ENCODE measurements around the gene RAP1GAP.
A peak's percentile ranks its signal among the peaks of the same experiment; 100 is the strongest.

Gene RAP1GAP

GRCh38 chr1:21624571-21625389 lies 44.4 kb downstream of the RAP1GAP start:
- no peak for DNase-seq

- DNase-seq: no peak
These were observed 45.7 kb downstream of the RAP1GAP start for GRCh38 chr1:21623410-21623961.

- DNase-seq: peak; percentile 85
These were observed 46.5 kb downstream of the RAP1GAP start for GRCh38 chr1:21622466-21623315.

DNA sequence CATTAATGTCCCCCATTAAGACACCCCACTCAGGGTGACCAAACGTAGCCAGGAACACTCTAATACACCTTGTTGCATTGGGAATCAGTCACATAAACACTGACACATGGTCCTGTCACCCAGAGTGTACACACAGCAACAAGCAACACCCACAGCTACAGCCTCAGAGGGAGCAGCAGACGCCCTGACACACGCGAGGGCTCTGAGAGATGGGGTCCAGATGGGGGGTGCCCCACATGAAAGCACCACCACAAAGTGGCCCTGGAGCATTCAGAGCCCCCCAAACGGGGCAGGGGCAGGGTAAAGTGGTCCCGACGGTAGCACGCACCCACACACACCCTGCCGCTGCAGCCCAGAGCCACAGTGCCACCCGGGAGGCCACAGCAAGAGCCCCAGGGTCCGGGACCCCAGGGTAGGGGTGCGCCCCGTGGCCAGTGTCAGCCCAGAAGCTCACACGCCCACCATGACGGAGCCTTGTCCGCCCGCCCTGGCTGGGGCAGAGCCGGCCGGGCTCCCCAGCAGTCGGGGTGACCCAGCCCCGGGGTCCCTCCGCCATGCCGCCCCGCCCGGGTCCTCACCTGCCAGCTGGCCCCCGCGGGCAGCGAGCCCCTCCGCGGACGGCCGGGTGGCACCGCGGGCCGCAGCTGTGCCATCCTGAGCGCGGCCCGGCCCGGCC lies 47.3 kb downstream of the RAP1GAP start:
- DNase-seq: no peak

GRCh38 chr1:21621051-21621450 lies 48.1 kb downstream of the RAP1GAP start:
- DNase-seq: no peak

- no peak for DNase-seq
These were observed 48.7 kb downstream of the RAP1GAP start for GRCh38 chr1:21620496-21620895.

GRCh38 chr1:21620011-21620410 lies 49.1 kb downstream of the RAP1GAP start:
- DNase-seq: no peak

DNA sequence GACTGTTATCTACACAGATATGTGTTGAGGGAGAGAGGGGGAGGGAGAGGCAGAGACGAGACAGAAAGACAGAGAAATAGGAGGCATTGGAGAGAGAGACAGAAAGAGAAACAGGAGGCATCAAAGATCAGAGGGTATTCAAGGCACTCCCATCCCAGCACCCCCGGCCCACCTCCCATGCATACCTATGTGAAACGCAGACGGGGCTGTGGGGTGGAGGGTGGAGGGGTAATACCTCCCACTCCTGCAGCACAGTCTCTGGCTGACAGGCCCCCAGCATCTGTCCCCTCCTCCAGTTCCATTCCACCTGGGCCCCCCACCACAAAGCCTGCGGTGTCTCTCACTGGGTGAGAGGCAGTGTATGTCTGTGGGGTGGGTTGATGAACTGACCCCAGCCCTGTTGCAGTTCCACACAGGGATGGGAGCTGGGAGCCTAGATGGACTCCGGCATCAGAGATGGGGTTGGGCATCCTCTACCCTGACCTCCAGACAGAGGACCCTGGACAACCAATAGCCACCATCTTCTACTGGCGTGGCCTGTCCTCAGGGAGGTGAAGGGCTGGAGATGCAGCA lies 49.7 kb downstream of the RAP1GAP start:
- no peak for DNase-seq

DNA sequence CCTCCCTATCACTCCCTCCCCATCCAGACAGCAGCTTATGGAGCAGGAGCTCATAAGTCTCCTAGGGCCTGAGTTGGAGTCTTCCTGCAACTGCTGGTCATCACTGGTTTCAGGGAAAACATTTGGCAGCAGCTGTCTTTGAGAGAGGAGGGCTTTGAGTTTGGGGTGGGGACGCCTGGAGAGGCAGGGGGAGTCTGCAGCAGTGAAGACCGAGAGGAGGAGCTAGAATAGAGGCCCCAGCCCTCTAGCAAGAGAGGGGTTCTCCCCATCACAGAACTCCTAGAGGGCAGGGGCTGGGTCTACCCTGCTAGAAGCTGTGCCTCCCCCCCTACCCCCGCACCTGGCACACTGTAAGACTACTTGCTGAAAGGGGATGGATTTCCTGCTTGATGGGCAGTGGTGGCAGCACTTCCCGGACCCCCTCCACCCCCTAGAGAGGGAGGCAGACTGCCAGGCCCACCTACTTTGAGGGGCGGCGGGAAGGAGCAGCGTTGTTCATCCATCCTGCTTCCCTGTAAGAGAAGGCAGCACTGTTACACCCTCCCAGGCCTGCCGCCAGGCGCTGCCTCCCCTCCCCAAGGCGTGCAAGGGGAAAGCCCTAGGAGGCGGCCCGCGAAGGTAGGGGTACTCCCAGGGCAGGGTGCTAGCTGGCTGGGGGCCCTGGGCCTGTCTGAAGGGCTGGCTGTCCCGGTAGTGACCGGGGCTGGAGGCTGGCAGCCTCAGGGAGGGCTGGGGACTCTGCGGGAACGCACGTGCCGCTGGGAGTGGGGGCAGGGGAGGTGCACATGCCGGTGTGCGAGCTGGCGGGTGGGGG lies 50.4 kb downstream of the RAP1GAP start:
- DNase-seq: no peak

DNA sequence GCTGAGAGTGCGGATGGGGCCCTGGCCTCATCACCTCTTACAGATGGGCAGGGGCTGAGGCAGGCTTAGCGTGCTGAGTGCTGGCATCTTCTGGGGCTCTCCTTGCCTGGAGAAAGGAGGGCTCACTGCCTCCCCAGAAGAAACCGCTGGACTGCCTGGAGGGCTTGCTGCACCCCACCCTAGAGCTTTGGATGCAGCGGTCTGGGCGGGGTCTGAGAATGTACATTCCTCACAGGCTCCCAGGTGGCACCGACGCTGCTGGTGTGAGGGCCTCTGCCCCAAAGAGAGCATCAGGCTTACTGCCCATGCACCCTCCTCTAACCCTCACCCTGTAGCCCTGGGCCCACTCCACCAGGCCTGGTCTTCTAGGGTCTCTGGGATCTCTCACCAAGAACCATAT lies 51.1 kb downstream of the RAP1GAP start:
- no peak for DNase-seq

DNA sequence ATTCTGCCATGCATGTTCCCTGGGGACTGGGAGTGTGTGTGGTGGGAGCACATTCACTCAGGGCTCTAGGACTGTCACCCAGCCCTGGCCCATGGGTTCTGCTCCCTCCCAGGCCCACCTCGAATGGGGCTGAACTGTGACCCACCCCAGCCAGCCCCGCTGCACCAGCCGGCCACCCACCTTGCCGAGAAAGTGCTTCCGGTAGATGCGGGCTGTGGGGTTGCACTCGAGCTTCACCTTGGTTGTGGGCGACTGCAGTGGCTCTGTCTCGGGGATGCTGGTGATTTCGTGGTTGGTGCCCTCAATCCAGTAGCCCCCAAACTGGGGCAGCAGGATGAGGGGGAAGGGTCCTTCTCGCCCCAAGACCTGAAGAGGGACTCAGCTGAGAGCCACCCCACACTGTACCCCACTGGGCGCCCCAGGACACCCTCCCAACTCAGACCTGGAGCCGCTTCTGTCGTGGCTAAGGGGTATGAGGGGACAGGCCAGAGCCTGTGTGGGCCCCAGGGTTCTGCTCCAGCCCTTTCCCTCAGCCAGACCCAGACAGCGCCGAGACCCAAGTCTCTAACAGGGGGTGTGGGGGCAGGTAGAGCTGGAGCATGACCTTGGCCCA lies 51.9 kb downstream of the RAP1GAP start:
- no peak for DNase-seq

- no peak for DNase-seq
These were observed 52.8 kb downstream of the RAP1GAP start for GRCh38 chr1:21616372-21616771.

DNA sequence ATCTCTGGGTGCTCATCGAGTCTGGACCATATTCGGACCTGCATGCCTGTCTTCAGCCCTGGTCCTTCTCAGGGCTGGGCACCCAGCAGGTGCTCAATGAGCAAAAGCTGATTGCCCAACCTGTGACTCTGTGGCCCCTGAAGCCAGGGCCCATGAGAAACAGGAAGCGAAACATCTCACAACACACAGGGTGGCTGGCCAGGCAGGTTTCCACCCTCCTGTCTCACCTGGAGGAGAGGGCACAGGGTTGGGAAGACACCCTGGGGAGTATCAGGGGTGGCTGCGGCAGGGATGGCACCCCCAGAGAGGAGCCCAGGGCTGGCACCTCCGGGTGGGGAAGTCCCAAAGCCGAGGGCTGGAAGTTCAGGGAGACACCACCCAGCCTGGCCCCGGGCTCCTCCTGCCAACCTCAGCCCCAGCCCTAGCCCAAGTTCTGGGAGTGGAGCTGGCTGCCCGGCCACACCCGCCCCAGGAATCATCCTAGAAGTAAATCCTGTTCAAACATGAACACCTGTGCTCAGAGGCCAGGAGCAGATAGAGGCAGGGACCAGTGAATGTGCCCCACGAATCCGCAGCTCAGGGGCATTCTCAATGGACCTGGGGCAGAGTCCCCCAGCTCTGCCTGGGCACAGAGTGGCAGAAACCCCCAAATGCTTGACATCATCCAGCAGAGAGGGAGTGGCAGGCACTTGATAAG lies 54.6 kb downstream of the RAP1GAP start:
- DNase-seq: no peak

DNA sequence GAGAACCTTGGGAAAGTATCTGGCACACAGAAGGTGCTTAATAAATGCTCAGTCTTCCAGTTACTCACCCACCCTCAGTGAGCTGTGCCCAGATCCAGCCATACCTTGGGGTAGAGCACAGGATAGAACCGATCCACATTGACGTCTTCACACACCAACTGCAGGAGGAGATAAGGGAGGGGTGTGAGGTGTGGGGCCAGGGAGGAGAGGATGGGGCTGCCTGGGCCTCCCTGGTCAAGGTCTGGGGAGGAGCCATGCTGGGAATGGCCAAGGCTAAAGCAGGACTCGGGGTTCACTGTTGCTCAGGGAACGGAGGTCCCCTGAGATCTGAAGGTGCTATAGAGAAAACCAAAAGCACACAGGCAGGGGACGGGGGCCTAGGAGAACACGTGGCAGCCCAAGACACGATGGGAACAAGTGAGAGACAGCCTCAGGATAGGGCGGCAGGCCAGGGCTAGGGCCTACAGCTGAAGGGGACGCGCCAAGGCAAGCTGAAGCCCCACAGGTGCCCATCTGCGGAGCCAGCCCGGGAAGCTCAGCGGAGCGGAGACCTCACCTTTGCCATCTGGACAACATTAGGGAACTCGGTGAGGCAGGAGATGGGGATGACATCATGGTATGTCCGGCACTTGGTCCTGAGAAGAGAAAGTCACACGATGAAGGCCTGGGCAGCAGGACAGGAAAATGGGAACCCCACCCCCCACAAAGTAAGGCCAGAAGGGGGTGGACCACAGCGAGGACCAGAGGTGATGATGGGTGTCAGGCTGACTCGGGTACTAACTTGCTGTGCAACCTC lies 55.9 kb downstream of the RAP1GAP start:
- DNase-seq: no peak

- DNase-seq: no peak
These were observed 57.1 kb downstream of the RAP1GAP start for GRCh38 chr1:21612057-21612456.

GRCh38 chr1:21610989-21611785 lies 58.0 kb downstream of the RAP1GAP start:
- DNase-seq: no peak

GRCh38 chr1:21610027-21610426 lies 59.1 kb downstream of the RAP1GAP start:
- no peak for DNase-seq

DNA sequence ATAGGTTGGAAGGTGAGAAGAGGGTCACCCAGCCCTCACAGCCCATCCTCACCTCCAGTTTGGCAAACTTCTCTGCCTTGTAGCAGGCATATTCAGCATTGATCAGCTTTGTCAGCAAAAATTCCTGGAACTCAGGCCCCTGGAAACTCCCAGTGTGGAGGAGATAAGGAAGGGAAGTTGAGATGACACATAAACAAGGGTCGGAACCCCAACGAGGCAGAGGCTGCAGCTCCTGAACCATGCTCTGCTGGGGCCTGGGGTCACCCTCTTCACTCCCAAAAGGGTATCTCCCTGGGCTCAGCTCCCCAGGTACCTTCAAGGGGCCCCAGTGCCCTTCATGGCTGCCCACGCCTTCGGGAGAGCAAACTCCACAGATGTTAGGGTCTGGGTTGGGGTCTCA lies 60.4 kb downstream of the RAP1GAP start:
- DNase-seq: no peak

Measured in activated effector memory CD4-positive, alpha-beta T cell treated with anti-CD3 and anti-CD28 coated beads, Interleukin-2, amount 50 U/mL, for 16 hours (primary cell).